Inferior parietal cortex (tissue), 1 donor: ENCODE data around the gene TMEM37.

Experiments
- DNase-seq: peaks from one replicate; pipeline ENCODE4 v3.0.0-alpha.2; 2016; ENCODE audit errors: extremely low spot score

Gene TMEM37

GRCh38 chr2:119478188-119478977 is 46.7 kb downstream of the TMEM37 start:
- no peak for DNase-seq

- DNase-seq = no peak
Measured at GRCh38 chr2:119478978-119479295, 47.3 kb downstream of the TMEM37 start.

- no peak for DNase-seq
Measured at GRCh38 chr2:119480184-119480583, 48.5 kb downstream of the TMEM37 start.

- DNase-seq = no peak
Measured at GRCh38 chr2:119480718-119481142, 49.1 kb downstream of the TMEM37 start.

- DNase-seq = no peak
Measured at GRCh38 chr2:119481501-119482455, 50.1 kb downstream of the TMEM37 start.

GRCh38 chr2:119482481-119483394 is 51.1 kb downstream of the TMEM37 start:
- DNase-seq = no peak

GRCh38 chr2:119483395-119483753 is 51.7 kb downstream of the TMEM37 start:
- DNase-seq = no peak

GRCh38 chr2:119483896-119484718 is 52.5 kb downstream of the TMEM37 start:
- no peak for DNase-seq

GRCh38 chr2:119484834-119485233 is 53.2 kb downstream of the TMEM37 start:
- no peak for DNase-seq

- no peak for DNase-seq
Measured at GRCh38 chr2:119485336-119486110, 53.9 kb downstream of the TMEM37 start.

GRCh38 chr2:119486196-119486827 is 54.7 kb downstream of the TMEM37 start:
- no peak for DNase-seq

- no peak for DNase-seq
Measured at GRCh38 chr2:119486886-119487285, 55.2 kb downstream of the TMEM37 start.

- no peak for DNase-seq
Measured at GRCh38 chr2:119487434-119488244, 56.0 kb downstream of the TMEM37 start.
